ENCODE measurements around the gene CHI3L2. TPM values are rescaled to one million over a fixed set of nuclear protein-coding genes. Genes with fewer than 3 reads are reported as not detected.

CHI3L2 gene
- total RNA-seq, 1 donor from 2014 or later = 1.3 TPM

DNA sequence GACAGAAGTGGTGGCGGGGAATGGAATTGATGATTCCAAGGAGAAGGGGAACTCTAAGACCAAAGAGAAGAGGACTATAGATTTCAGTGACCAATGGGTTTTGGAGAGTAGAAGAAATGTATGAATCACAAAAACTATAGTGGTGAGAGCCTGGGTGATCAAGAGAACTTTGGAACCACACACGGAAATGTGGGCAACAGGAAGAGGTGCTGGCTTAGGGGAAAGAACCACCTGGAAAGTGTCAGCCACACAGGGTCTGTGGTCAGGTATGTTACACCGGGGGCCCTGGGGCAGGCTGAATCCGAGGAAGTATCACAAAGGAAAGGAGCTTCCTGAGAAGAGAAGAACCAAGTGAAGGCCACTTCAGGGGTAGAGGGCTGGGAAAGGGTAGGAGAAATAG is 51.6 kb downstream of the CHI3L2 start:
- no peaks in the 10 kb centered on the region for H3K36me3 Mint-ChIP-seq (ENCODE audit: low read depth)
- peaks cover 16% of the 10 kb centered on the region for H3K4me1 Mint-ChIP-seq (ENCODE audit: low read depth)
- H3K27ac Mint-ChIP-seq = no peak overlapping the region
- H3K4me3 Mint-ChIP-seq (ENCODE audit: low read depth) = no peak overlapping the region
- peaks cover 3% of the 10 kb centered on the region for H3K9me3 Mint-ChIP-seq
- no peak for DNase-seq (ENCODE audit: low spot score)
- no peaks in the 10 kb centered on the region for H3K27me3 Mint-ChIP-seq (ENCODE audit: low read depth)
- intact Hi-C loops (cut with micrococcal nuclease) = no loop called here

DNA sequence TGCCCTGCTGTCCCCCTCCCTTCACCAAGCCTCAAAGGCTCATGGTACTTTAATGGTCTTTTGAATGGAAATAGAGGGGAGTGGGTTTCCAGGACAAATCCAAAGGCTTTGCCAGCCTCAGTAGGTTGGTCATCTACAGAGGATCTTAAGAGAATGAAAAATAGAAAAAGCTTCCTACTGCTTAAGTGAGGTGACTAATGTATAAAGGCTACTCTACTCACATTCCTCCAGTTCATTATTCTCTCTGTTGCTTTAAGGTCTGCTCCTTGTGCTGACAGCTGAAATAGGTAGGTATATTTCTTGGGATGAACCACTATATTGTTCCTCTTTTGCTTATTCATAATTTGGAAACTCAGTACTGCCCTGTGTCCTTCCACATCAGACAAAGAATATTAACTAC is 52.8 kb downstream of the CHI3L2 start:
- Mint-ChIP-seq H3K4me3 (ENCODE audit: low read depth) (no peak overlapping the region), H3K4me1 (ENCODE audit: low read depth) (peaks cover 9% of the 10 kb centered on the region), H3K36me3 (ENCODE audit: low read depth) (no peaks in the 10 kb centered on the region), H3K27ac (no peak overlapping the region), H3K27me3 (ENCODE audit: low read depth) (no peaks in the 10 kb centered on the region), H3K9me3 (peaks cover 3% of the 10 kb centered on the region)
- intact Hi-C loops (cut with micrococcal nuclease) = no loop called here
- no peak for DNase-seq (ENCODE audit: low spot score)

- peaks cover 2% of the 10 kb centered on the region for H3K4me1 Mint-ChIP-seq (ENCODE audit: low read depth)
- H3K27ac Mint-ChIP-seq = no peak overlapping the region
- no peaks in the 10 kb centered on the region for H3K36me3 Mint-ChIP-seq (ENCODE audit: low read depth)
- intact Hi-C loops (cut with micrococcal nuclease) = no loop called here
- DNase-seq (ENCODE audit: low spot score) = no peak
- H3K27me3 Mint-ChIP-seq (ENCODE audit: low read depth) = no peaks in the 10 kb centered on the region
- H3K9me3 Mint-ChIP-seq = peaks cover 3% of the 10 kb centered on the region
- no peak overlapping the region for H3K4me3 Mint-ChIP-seq (ENCODE audit: low read depth)
Observed at GRCh38 chr1:111281411-111281810, 53.9 kb downstream of the CHI3L2 start.

DNA sequence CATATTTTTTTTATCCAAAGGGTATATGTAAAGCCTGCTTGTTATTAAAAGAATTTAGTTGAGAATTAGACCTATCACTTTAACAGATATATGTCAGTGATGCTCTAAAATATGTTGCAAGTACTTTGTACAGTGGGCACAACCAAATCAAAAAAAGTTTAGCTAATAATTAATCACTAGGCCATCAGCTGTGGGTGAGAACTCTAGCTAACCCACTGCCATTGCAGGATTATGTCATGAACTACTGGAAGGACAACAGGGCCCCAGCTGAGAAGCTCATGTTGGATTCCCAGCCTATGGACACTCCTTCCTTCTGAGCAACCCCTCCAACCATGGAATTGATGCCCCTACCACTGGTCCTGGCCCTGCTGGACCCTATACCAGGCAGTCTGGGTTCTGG is 56.3 kb downstream of the CHI3L2 start:
- H3K4me3 Mint-ChIP-seq (ENCODE audit: low read depth) = no peak overlapping the region
- H3K4me1 Mint-ChIP-seq (ENCODE audit: low read depth) = no peaks in the 10 kb centered on the region
- no peaks in the 10 kb centered on the region for H3K9me3 Mint-ChIP-seq
- no peak overlapping the region for H3K27ac Mint-ChIP-seq
- peaks cover 5% of the 10 kb centered on the region for H3K27me3 Mint-ChIP-seq (ENCODE audit: low read depth)
- intact Hi-C loops (cut with micrococcal nuclease) = no loop called here
- no peaks in the 10 kb centered on the region for H3K36me3 Mint-ChIP-seq (ENCODE audit: low read depth)
- DNase-seq (ENCODE audit: low spot score) = no peak

DNA sequence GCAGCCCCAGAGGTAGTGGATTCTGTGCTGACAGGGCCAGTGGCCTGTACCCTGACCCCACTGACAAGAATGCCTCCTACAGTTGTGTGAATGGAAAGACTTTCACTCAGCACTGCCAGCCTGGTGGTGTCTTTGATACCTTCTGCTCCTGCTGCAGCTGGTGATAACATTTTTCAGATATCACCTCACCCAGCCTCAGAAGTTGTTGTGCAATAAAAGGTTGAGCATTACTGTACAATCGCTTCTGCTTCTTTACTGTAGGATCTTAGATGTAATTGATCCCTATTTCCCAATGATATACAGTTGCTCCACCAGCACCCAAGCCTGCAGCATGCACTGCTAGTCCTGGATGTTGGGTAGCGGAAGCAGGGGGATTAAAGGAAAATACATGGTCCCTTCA is 58.4 kb downstream of the CHI3L2 start:
- peaks cover 5% of the 10 kb centered on the region for H3K27me3 Mint-ChIP-seq (ENCODE audit: low read depth)
- intact Hi-C loops (cut with micrococcal nuclease) = no loop called here
- H3K4me3 Mint-ChIP-seq (ENCODE audit: low read depth) = no peak overlapping the region
- no peak overlapping the region for H3K27ac Mint-ChIP-seq
- no peak for DNase-seq (ENCODE audit: low spot score)
- H3K36me3 Mint-ChIP-seq (ENCODE audit: low read depth) = no peaks in the 10 kb centered on the region
- H3K4me1 Mint-ChIP-seq (ENCODE audit: low read depth) = no peaks in the 10 kb centered on the region
- H3K9me3 Mint-ChIP-seq = no peaks in the 10 kb centered on the region

DNA sequence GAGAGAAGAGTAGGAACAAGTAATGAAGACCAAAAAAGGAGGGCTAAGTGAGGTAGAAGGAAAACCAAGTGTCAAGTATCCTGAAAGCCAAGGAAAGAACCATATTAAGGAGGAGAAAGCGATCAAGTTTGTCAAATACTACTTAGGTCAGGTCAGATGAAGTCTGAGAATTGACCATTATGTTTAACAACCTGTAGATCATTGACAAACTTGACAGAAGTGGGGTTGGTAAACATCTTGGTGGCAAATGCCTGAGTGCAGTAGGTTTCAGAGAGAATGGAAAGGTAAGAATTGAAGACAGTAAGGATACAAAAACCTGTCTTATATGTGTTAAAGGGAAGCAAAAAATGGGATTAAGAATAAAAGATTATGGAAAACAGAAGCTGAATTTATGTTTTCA is 59.4 kb downstream of the CHI3L2 start:
- intact Hi-C loops (cut with micrococcal nuclease) = no loop called here
- Mint-ChIP-seq H3K9me3 (no peaks in the 10 kb centered on the region), H3K27ac (no peak overlapping the region), H3K4me1 (ENCODE audit: low read depth) (no peaks in the 10 kb centered on the region), H3K36me3 (ENCODE audit: low read depth) (no peaks in the 10 kb centered on the region), H3K27me3 (ENCODE audit: low read depth) (peaks cover 5% of the 10 kb centered on the region), H3K4me3 (ENCODE audit: low read depth) (no peak overlapping the region)
- DNase-seq (ENCODE audit: low spot score) = no peak

DNA sequence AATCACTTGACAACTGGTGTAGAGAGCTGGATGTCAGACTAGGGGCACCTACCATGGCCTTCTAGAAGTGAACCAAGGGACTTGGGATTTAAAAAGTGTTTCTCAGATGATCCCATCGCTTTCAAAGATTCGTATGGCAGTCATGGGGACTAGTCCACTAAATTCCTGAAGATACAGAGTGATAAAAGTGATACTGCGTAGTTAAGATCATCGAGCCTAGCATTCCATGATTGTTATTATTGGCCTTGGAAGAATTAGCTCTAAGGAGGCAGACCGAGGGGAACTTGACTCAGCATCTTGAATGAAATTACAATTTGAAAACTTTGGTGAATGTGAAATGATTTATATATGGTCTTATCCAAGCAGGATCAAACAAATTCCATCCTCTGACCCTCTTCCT is 61.9 kb downstream of the CHI3L2 start:
- H3K27me3 Mint-ChIP-seq (ENCODE audit: low read depth) = peaks cover 5% of the 10 kb centered on the region
- no peak overlapping the region for H3K4me3 Mint-ChIP-seq (ENCODE audit: low read depth)
- H3K27ac Mint-ChIP-seq = no peak overlapping the region
- DNase-seq (ENCODE audit: low spot score) = no peak
- H3K9me3 Mint-ChIP-seq = no peaks in the 10 kb centered on the region
- intact Hi-C loops (cut with micrococcal nuclease) = no loop called here
- no peaks in the 10 kb centered on the region for H3K36me3 Mint-ChIP-seq (ENCODE audit: low read depth)
- H3K4me1 Mint-ChIP-seq (ENCODE audit: low read depth) = no peaks in the 10 kb centered on the region

- Mint-ChIP-seq H3K4me3 (ENCODE audit: low read depth) (no peak overlapping the region), H3K27ac (no peak overlapping the region)
Observed at GRCh38 chr1:111290104-111290503, 62.6 kb downstream of the CHI3L2 start.

DNA sequence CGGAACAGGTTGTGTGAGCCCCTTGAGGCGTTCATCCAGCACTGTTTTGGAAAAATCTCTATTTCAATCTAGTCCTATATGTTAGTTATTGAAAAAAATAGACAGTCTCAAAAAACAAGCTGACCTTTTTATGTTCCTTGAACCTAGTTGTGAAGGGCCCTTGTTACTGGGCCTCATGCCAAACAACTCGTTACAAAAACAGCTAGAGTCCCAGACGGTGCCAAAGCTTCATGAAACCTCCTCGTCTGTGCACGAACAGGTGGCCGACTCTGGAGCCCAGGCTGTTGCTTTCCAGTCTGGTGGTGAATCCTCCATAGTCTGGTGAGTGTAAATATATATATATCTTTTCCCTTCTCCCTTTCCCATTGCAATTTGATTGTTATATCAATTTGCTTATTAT is 63.1 kb downstream of the CHI3L2 start, which contains the start of gene CHIA:
CHIA (plus strand) TSS at position 222 of the 400 bp plus-strand sequence. CDS start 19,617 bp downstream, outside the sequence.
- Mint-ChIP-seq H3K4me3 (ENCODE audit: low read depth) (no peak within 1 kb of the TSS), H3K36me3 (ENCODE audit: low read depth) (no peaks in the 10 kb centered on the region), H3K27ac (no peak within 1 kb of the TSS), H3K27me3 (ENCODE audit: low read depth) (peaks cover 5% of the 10 kb centered on the region), H3K4me1 (ENCODE audit: low read depth) (no peaks in the 10 kb centered on the region), H3K9me3 (no peaks in the 10 kb centered on the region)
- intact Hi-C loops (cut with micrococcal nuclease) = no loop called here
- DNase-seq (ENCODE audit: low spot score) = no peak

More at GRCh38 chr1:111290104-111290503, 62.6 kb downstream of the CHI3L2 start:
- Mint-ChIP-seq H3K4me1 (ENCODE audit: low read depth) (no peaks in the 10 kb centered on the region), H3K27me3 (ENCODE audit: low read depth) (peaks cover 5% of the 10 kb centered on the region), H3K36me3 (ENCODE audit: low read depth) (no peaks in the 10 kb centered on the region), H3K9me3 (no peaks in the 10 kb centered on the region)
- DNase-seq (ENCODE audit: low spot score) = no peak
- intact Hi-C loops (cut with micrococcal nuclease) = no loop called here

Other genes with a start within 250 kb of the CHI3L2 start
- gene DRAM2, start 87.6 kb upstream of the CHI3L2 start, total RNA-seq = 22.9 and 24.7 TPM in 2 replicates
- gene CEPT1, start 87.5 kb upstream of the CHI3L2 start, total RNA-seq = 29.8 and 34.8 TPM in 2 replicates
- 139 and 143 TPM in 2 replicates for gene DENND2D, start 27.1 kb upstream of the CHI3L2 start, total RNA-seq
- gene CHIA, start 63.1 kb downstream of the CHI3L2 start, total RNA-seq = not detected in 2 replicates
- gene OVGP1, start 200.0 kb downstream of the CHI3L2 start, total RNA-seq = 0.57 and 0.85 TPM in 2 replicates
- gene WDR77, start 221.5 kb downstream of the CHI3L2 start, total RNA-seq = 46.5 and 52.6 TPM in 2 replicates
- gene ATP5PB, start 221.8 kb downstream of the CHI3L2 start, total RNA-seq = 294 and 308 TPM in 2 replicates
- 4.3 and 4.7 TPM in 2 replicates for gene C1orf162, start 246.3 kb downstream of the CHI3L2 start, total RNA-seq